ENCODE measurements around the gene MYO1B. TPM values are rescaled to one million over a fixed set of nuclear protein-coding genes. Genes with fewer than 3 reads are reported as not detected.

MYO1B gene
- total RNA-seq (100 to 1,000 TPM in 1 of 6 donors, 10 to 100 TPM in 5; 54.2 to 102 (median 58.4) TPM), polyA plus RNA-seq (10 to 100 TPM; 28.6 to 48.3 TPM)

- no peaks in the 10 kb centered on the region for H3K27me3 ChIP-seq
- H3K4me1 ChIP-seq: peaks cover 19 to 33% (median 20%) of the 10 kb centered on the region in 3 donors
- ATAC-seq (peak; percentile 82 to 92 (median 88)), FAIRE-seq (no peak), DNase-seq (peak; percentile 87 to 94 (median 89))
- 0 to 1% methylated on average over 72 to 112 of the region's 112 CpGs for WGBS, 2 donors
- H3K36me3 ChIP-seq: no peaks in the 10 kb centered on the region
- H3K4me3 ChIP-seq: peak within 1 kb of the TSS; percentile 81 to 97 (median 90)
- peak within 1 kb of the TSS; percentile 75 to 97 (median 88) for H3K27ac ChIP-seq
- TF ChIP-seq, protein P1, sequence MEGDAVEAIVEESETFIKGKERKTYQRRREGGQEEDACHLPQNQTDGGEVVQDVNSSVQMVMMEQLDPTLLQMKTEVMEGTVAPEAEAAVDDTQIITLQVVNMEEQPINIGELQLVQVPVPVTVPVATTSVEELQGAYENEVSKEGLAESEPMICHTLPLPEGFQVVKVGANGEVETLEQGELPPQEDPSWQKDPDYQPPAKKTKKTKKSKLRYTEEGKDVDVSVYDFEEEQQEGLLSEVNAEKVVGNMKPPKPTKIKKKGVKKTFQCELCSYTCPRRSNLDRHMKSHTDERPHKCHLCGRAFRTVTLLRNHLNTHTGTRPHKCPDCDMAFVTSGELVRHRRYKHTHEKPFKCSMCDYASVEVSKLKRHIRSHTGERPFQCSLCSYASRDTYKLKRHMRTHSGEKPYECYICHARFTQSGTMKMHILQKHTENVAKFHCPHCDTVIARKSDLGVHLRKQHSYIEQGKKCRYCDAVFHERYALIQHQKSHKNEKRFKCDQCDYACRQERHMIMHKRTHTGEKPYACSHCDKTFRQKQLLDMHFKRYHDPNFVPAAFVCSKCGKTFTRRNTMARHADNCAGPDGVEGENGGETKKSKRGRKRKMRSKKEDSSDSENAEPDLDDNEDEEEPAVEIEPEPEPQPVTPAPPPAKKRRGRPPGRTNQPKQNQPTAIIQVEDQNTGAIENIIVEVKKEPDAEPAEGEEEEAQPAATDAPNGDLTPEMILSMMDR (IDR thresholded peaks at IDR 0.05): peak; percentile 13 to 46 (median 37)
- H3K9me3 ChIP-seq: no peaks in the 10 kb centered on the region
- intact Hi-C loops (cut with DNase I): loop anchor here in 1 of 3 donors (10.0 kb wide), 1 partner anchor 120 kb away; no protein-coding TSS in a partner anchor
Observed at GRCh38 chr2:191245046-191245868, at the start of gene MYO1B. MYO1B (plus strand) TSS chr2:191245404; CDS start chr2:191276896, 31,492 bp downstream.

- no peak for FAIRE-seq
- no peaks in the 10 kb centered on the region for H3K27me3 ChIP-seq
- H3K4me1 ChIP-seq: no peaks in the 10 kb centered on the region
- intact Hi-C loops (cut with DNase I): no loop called here
- ATAC-seq: no peak
- 95 to 97% methylated on average over 3 of the region's 3 CpGs for WGBS, 2 donors
- no peak overlapping the region for H3K4me3 ChIP-seq
- no peaks in the 10 kb centered on the region for H3K9me3 ChIP-seq
- DNase-seq: no peak
- TF ChIP-seq, protein P1 (IDR thresholded peaks at IDR 0.05): no peak
- H3K36me3 ChIP-seq: no peaks in the 10 kb centered on the region
- no peak overlapping the region for H3K27ac ChIP-seq
Observed at GRCh38 chr2:191197096-191197495, 48.1 kb upstream of the MYO1B start.

DNA sequence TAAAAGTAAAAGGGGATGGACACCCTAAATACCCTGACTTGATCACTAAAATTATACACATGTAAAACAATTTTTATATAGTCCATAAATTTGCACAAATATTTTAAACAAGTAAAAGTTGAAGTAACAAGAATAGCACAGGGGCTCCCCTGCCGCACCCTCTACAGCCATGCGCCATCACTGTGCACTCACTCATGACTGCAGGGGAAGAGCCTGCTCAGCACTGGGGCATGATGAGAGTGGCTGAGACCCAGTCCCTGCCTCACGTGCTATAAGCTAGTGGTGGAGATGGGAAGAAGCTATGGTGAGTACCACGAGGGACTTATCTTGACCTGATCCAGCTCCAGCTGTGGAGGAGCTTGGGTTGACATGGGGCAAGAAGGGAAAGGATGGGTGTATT lies 46.9 kb upstream of the MYO1B start:
- H3K27ac ChIP-seq: no peak overlapping the region
- H3K27me3 ChIP-seq: no peaks in the 10 kb centered on the region
- WGBS, 2 donors: 87 to 93% methylated on average over 4 of the region's 4 CpGs
- FAIRE-seq: no peak
- H3K36me3 ChIP-seq: no peaks in the 10 kb centered on the region
- H3K9me3 ChIP-seq: no peaks in the 10 kb centered on the region
- intact Hi-C loops (cut with DNase I): no loop called here
- no peaks in the 10 kb centered on the region for H3K4me1 ChIP-seq
- DNase-seq: no peak
- TF ChIP-seq, protein P1 (IDR thresholded peaks at IDR 0.05): no peak
- no peak for ATAC-seq
- H3K4me3 ChIP-seq: no peak overlapping the region

- FAIRE-seq: no peak
- TF ChIP-seq, protein P1 (IDR thresholded peaks at IDR 0.05): no peak
Observed at GRCh38 chr2:191199929-191200512, 45.2 kb upstream of the MYO1B start.

More at GRCh38 chr2:191199929-191200512, 45.2 kb upstream of the MYO1B start:
- no peaks in the 10 kb centered on the region for H3K9me3 ChIP-seq
- H3K36me3 ChIP-seq: no peaks in the 10 kb centered on the region
- intact Hi-C loops (cut with DNase I): no loop called here
- ATAC-seq (no peak), DNase-seq (no peak)
- H3K4me1 ChIP-seq: no peaks in the 10 kb centered on the region
- no peak overlapping the region for H3K27ac ChIP-seq
- H3K4me3 ChIP-seq: no peak overlapping the region
- H3K27me3 ChIP-seq: no peaks in the 10 kb centered on the region
- WGBS, 2 donors: 91 to 95% methylated on average over 6 of the region's 6 CpGs
